Stimulated activated CD8-positive, alpha-beta memory T cell treated with anti-CD3 and anti-CD28 coated beads, Interleukin-15, amount 100 ng/mL, for 1 hour (primary cell): ENCODE data around the gene PRAF2.

ENCODE experiments used
- DNase-seq: peaks from one replicate; pipeline ENCODE4 v3.0.0-alpha.2; 2020; ENCODE audit warnings: low read depth

The PRAF2 gene, protein sequence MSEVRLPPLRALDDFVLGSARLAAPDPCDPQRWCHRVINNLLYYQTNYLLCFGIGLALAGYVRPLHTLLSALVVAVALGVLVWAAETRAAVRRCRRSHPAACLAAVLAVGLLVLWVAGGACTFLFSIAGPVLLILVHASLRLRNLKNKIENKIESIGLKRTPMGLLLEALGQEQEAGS

DNA sequence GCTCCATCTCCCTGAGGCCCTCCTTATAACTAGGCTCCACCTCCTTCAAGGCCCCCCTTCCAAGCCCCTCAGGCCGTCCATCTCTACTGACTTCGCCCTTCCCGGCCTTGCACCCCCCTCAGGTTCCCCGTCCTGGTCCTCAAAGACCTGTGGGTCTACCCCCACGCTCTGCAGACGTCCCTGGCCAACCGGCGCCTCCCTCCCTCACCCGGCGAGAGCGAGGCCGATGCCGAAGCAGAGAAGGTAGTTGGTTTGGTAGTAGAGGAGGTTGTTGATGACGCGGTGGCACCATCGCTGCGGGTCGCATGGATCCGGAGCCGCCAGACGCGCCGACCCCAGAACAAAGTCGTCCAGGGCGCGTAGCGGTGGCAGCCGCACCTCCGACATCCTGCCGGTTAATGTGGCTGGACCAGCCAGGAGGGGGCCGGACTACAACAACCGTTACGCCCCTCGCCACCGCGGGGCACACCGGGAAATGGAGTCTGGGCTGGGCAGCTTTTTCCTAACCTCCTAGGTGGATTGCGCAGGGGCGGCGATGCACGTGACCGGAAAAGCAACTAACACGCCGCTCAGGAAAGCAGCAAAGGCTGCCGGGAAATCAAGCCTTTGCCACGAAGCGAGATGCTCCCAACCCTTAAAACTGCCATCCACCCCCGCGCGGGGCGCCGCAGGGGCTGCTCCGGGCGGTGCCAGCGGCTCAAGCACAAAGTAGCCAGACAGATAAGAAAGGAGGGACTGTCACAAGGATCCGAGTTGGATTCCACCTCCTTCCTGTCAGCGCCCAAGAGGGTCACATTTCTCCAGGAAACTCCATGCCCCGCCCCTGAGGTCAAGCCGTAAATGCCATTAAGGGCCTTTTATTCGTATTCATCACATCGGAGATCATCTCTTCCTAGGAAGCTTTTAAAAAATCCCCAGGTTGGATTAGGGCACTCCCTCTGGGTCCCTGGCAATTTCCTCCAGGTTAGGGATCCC lies at the start of gene PRAF2:
TSS of gene PRAF2 (minus strand) at position 402 of the 975 bp plus-strand sequence. CDS start at position 387, 15 bp downstream.
- DNase-seq, result peak; percentile 70

- DNase-seq, result no peak
These were observed 48.7 kb upstream of the PRAF2 start for GRCh38 chrX:49122499-49122898.

GRCh38 chrX:49120091-49120490 lies 46.3 kb upstream of the PRAF2 start:
- DNase-seq, result no peak

DNA sequence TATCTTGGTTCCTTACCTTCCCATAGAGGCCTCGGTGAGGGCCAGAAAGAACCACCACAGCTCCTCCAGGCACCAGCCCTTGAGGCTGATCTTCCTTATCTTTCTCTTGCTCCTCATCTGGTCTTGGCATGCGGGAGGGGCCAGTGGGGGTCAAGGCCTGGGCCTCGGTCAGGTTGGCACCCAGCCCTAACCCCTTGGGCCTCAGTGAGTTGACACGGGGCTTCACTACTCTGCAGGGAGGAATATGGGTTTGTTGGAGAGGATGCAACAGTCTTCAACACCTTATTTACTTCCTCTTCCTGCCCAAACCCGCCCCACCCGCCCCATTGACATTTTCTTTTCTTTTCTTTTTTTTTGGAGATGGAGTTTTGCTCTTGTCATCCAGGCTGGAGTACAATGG lies 43.8 kb upstream of the PRAF2 start:
- DNase-seq, result no peak

DNA sequence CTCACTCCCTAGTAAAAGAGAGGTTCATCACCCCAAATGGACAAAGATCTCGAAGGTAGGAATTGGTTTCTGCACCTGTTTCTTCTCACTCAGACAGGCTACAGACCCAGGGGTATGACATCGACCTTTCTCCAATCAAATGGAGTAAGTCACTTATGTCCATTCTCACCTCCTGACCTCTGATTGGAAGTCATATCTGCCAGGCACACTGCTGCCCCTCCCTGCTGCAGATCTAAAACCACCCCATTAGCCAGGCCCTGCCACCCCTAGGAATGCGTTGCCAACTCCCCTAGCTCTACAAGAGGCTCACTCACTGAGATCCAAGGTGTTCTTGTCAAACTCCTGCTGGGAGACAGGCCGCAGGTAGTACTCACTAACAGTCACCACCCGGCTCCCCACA lies 42.9 kb upstream of the PRAF2 start:
- DNase-seq, result no peak

- DNase-seq, result no peak
These were observed 42.3 kb upstream of the PRAF2 start for GRCh38 chrX:49116076-49116475.

- DNase-seq, result no peak
These were observed 38.0 kb upstream of the PRAF2 start for GRCh38 chrX:49111791-49112190.

DNA sequence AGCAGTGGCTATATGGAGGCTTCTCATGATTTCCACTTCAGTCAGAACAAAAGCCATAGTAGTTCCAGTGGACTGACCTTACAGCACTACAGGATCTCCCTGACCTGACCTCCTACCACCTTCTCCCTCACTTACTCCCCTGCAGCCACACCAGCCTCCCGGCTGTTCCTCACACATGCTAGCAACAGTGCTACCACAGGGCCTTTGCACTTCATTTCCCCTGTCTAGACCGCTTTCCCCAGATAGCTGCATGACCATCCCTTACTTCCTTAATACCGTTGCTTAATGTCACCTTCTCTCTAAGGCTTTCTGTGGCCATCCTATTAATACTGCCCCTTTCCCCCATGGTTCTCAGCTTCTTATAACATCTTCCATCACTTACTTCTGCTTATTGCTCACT lies 36.6 kb upstream of the PRAF2 start:
- DNase-seq, result no peak

- no peak for DNase-seq
These were observed 34.8 kb upstream of the PRAF2 start for GRCh38 chrX:49108641-49109040.

DNA sequence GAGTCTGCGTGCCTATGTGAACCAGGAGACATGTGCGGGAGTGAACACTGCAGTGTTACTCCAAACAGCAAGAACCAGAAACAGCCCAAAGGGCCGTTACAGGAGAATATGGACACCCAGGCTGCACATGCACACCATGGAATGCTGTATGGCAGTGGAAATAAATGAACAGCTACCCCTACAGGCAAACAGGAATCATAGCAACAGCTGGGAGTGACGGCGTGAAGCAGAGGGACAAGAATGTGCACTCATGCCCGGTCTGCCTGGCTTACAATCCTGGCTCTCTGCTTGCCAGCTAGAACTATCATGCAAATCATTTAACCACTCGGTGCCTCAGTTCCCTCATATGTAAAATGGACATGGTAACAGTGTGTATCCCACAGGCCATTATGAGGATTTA lies 33.1 kb upstream of the PRAF2 start:
- no peak for DNase-seq

GRCh38 chrX:49106296-49106695 lies 32.5 kb upstream of the PRAF2 start:
- no peak for DNase-seq

DNA sequence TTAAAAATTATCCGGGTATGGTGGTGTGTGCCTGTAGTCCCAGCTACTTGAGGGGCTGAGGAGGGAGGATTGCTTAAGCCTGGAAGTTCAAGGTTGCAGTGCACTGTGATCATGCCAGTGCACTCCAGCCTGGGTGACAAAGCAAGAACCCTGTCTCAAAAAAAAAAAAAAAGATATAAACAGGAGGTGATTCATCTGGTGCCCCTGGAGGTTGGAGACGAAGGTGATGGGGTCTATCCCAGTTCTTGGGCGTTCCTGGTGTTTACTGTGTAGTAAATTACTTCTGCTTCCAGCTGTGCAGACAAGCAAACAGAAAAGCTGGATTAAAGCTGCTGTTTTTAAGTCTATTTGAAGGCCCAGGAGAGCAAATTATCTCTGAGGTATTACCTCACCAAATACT lies 29.8 kb upstream of the PRAF2 start:
- DNase-seq, result no peak

- no peak for DNase-seq
These were observed 28.4 kb upstream of the PRAF2 start for GRCh38 chrX:49102190-49102589.

DNA sequence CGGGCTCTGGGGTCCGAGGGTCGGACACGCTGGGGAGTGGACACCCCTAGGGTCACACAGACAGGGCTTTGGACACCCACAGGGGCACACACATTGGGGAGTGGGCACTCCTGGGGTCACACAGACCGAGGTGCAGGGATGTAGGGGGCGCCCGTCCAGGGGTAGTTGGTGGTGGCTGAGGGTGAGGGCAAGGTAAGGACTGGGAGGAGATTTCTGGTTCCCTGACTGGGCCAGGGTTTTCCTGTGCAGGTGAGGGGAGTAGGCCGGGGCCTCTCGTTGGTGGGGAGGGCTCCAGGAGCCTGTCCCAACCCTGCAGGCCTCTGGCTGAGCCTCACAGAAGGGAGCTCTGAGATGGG lies 27.8 kb upstream of the PRAF2 start:
- DNase-seq, result no peak

DNA sequence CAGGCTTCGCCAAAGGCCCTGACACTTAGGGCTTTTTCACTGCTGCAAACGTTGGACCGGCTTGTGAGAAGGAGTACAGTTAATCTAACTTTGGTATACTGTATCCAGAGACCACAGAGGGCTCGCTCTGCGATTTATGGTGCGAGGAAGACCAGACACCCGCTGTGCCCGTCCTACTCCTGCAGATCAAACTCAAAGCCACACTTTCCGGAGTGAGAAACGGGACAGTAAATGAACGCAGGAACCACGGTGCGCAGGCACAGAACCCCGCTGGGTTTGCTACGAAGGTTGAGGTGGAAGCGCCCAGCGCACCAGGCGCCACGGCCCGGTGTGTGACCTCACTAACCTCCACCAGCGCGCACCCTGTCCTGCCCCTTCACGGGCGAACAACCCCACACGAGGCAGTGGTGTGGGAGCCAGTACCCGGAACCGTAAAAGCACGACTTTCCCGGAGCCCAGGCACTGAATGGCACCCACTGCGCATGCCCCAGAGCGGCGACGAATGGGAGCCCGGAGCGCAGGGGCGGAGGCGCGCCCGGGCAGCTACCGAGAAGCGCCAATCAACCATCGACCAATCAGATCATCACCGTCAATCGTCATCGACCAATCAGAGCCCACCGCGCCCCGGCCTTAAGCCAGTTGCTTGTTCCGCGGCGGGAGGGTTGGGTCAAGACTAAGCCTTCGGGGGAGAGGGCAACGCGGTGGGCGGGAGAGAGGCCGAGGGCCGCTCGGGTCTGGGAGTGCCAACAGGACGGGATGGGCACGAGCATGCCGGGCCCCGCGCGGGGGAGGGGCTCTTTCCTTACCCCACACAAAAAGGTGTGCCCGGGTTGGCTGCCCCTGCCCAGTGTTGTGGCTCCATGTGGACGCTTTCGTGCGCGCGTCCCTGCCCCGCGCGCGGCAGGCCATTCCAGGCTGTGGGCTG lies 27.2 kb upstream of the PRAF2 start:
- DNase-seq, result peak; percentile 72

- no peak for DNase-seq
These were observed 22.6 kb upstream of the PRAF2 start for GRCh38 chrX:49096419-49096818.

DNA sequence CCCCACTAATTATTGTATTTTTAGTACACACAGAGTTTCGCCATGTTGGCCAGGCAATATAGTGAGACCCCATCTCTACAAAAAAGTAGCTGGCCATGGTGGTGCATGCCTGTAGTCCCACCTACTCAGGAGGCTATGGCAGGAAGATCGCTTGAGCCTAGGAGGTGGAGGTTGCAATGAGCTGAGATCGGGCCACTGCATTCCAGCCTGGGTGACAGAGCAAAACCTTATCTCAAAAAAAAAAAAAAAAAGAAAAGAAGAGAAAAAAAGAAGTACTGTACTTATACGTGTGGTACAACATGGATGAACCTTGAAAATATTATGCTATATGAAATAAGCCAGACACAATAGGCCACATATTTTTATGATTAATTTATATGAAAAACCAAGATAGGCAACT lies 15.8 kb upstream of the PRAF2 start:
- no peak for DNase-seq

DNA sequence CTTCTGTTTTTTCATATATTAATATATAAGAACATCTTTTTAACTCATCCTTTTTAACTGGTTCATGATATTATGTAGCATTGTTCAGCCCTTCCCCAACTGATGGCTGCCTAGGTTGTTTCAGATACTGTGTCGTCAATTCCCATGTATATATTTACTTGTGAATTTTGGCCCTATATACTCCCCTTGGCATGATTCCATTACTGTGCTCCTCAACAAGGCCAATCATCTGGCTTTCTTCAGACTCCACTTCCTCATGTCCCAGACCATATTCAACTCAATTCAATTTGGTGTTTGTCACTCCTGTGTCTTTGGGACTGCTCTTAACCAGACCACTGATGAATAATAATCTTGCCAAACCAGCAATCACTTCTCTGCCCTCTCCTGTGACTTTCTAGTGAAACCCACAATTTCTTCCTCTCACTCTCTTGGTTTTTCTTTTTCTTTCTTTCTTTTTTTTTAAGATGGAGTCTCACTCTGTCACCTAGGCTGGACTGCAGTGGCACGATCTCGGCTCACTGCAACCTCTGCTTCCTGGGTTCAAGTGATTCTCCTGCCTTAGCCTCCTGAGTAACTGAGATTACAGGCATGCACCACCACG lies 8.6 kb upstream of the PRAF2 start:
- no peak for DNase-seq

GRCh38 chrX:49079489-49080428 lies 6.0 kb upstream of the PRAF2 start, which contains the start of gene WDR45:
Gene WDR45 (minus strand): TSS chrX:49079887. CDS start chrX:49078095, 1,792 bp downstream.
- peak; percentile 52 for DNase-seq

DNA sequence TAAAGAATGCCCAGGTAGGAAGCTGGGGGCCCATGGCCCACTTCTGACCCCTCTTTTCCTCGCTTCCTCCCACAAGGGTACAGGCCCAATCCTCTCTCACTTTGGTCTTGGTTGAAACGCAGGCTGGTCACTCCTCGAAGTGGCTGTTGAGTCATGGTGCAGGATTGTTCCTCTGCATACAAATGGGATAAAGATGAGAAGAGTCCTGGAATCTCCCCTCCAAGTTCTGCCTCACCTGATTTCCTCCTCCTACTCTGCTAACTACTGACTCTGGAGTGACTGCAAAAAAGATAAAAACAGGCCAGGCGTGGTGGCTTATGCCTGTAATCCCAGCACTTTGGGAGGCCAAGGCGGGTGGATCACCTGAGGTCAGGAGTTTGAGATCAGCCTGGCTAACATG lies 4.1 kb upstream of the PRAF2 start:
- DNase-seq, result no peak

- no peak for DNase-seq
These were observed 1.5 kb upstream of the PRAF2 start for GRCh38 chrX:49075347-49075746.
